ENCODE data around the gene C4BPB. TPM values are rescaled to one million over a fixed set of nuclear protein-coding genes. Genes with fewer than 3 reads are reported as not detected.

The C4BPB gene
- total and polyA plus RNA-seq, 2 of the 8 experiments (the other 6 are each of a cell fraction or from before 2014, with no cell fraction given) = not detected

- TF ChIP-seq RFX5 (IDR thresholded peaks at IDR 0.05; ENCODE audit: borderline replicate concordance, low read depth, low read length) (no peak), TBP (IDR thresholded peaks at IDR 0.05; ENCODE audit: low read depth, low read length) (no peak)
These were observed 37.3 kb upstream of the C4BPB start, which contains the start of gene YOD1 (continued) for GRCh38 chr1:207051191-207051943.

Measured in H1 (cell line).